Motor neuron (in vitro differentiated cells): ENCODE data around the gene HOXD4. TPM values are rescaled to one million over a fixed set of nuclear protein-coding genes. Genes with fewer than 3 reads are reported as not detected.

Source experiments
- ATAC-seq, 8 experiments: fragments of 200-7000 bp; cut with Tn5 transposase; replicated peaks in 6 of 8; 2 replicates each; pipeline ENCODE4 v1.8.0; 2021; ENCODE audit warnings: mild to moderate bottlenecking in 8 of 8, moderate library complexity in 8 of 8
- H3K27ac ChIP-seq, 2 donors: fragments of 250-450 bp; sonication (Bioruptor Pico); 2 replicates each; pipeline ENCODE4 v1.9.0; 2021; ENCODE audit warnings: antibody characterized with exemption in 2 of 2, mild to moderate bottlenecking in 2 of 2, moderate library complexity in 1 of 2
- H3K4me1 ChIP-seq, 2 donors: fragments of 250-450 bp; sonication (Bioruptor Pico); replicated peaks in 1 of 2; 2 replicates each; pipeline ENCODE4 v1.6.1; 2021; ENCODE audit warnings: antibody characterized with exemption in 2 of 2, mild to moderate bottlenecking in 2 of 2, moderate library complexity in 1 of 2
- H3K4me3 ChIP-seq, 5 donors: fragments of 250-450 bp; sonication (Bioruptor Pico); 2 replicates each; pipeline ENCODE4 v1.9.0; 2021; ENCODE audit warnings: antibody characterized with exemption in 5 of 5, mild to moderate bottlenecking in 5 of 5, moderate library complexity in 4 of 5
- WGBS, 10 experiments: fragments of 450-650 bp; shearing (Covaris generic); methylation state at CpG; one replicate each; pipeline ENCODE4 v1.0.0; 2022; 5-methylcytosine and 5-hydroxymethylcytosine counted together
- in situ Hi-C, 9 experiments: fragments of 400-800 bp; cut with MboI; loops; one replicate each; pipeline ENCODE4 v1.15.0; 2021; ENCODE audit warnings: low sequenced_read_pairs in 9 of 9, low pct_unique_long_range_greater_than_20kb in 2 of 9; ENCODE audit not compliant: unreplicated experiment in 9 of 9
- total RNA-seq, 8 experiments: library from RNA; unstranded; fragments of 300-600 nt; gene quantifications; 2 replicates each; pipeline versions ENCODE4 v1.2.3 to v1.2.4, GENCODE V29; 2022

Gene HOXD4
- total RNA-seq, 8 experiments from 2014 or later = 6.6 to 51.2 (median 20.2) TPM

GRCh38 chr2:176117162-176117822 is 34.1 kb upstream of the HOXD4 start:
- Histone ChIP-seq H3K4me1 (no peaks in the 10 kb centered on the region), H3K4me3 (no peak overlapping the region), H3K27ac (no peak overlapping the region)
- in situ Hi-C loops = loop anchor here in 3 of 9 experiments (25.0 kb wide), 3 partner anchors 695 to 1645 kb away; no protein-coding TSS in a partner anchor
- 0 to 81% (median 58%) methylated on average over 1 to 17 of the region's 40 CpGs; no CpG with 5 or more reads in 2 of the 10 experiments for WGBS, 10 experiments
- peak in 1 of 8 experiments; percentile 12 for ATAC-seq

DNA sequence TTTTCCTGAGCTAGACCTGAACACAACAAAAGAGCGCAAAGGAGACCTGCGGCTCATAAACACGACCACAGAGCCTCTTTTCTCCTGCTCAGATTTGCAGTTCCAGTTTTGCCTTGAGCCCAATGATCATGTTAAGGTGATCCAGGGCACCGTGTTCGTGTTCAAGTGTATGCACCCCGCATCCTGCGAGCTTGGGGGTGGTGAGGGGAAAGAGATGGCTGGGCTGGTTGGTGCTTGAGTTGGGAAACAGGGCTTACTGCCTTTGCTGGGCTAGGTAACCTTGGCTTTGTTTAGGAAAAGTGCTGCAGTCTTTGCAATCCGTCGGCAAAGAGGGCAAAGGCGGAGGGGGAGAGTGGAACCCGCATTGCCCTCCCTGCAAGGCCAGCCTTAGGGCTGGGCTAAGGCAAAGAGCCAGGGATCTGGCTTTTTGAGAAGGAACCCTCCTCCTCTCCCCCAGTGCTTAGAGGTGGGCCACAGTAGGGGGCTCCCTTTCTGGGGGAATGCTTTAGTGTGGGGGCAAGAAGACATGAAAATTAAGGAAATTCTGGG is 33.5 kb upstream of the HOXD4 start:
- Histone ChIP-seq H3K4me3 (no peak overlapping the region), H3K27ac (no peak overlapping the region), H3K4me1 (no peaks in the 10 kb centered on the region)
- WGBS, 10 experiments = 12 to 100% (median 27%) methylated on average over 1 to 7 of the region's 11 CpGs; no CpG with 5 or more reads in 5 of the 10 experiments
- no peak for ATAC-seq
- in situ Hi-C loops = loop anchor here in 3 of 9 experiments (25.0 kb wide), 3 partner anchors 694 to 1644 kb away; no protein-coding TSS in a partner anchor

GRCh38 chr2:176118601-176119339 is 32.6 kb upstream of the HOXD4 start:
- WGBS, 10 experiments = 7 to 63% (median 25%) methylated on average over 3 to 23 of the region's 24 CpGs
- Histone ChIP-seq H3K4me1 (peaks cover 0 to 5% of the 10 kb centered on the region in 2 donors), H3K27ac (no peak overlapping the region), H3K4me3 (no peak overlapping the region)
- no peak for ATAC-seq
- in situ Hi-C loops = loop anchor here in 3 of 9 experiments (25.0 kb wide), 3 partner anchors 694 to 1644 kb away; no protein-coding TSS in a partner anchor

GRCh38 chr2:176120364-176121189 is 30.8 kb upstream of the HOXD4 start:
- no peak overlapping the region for H3K4me3 ChIP-seq
- H3K27ac ChIP-seq = no peak overlapping the region
- WGBS, 10 experiments = 7 to 100% (median 55%) methylated on average over 1 to 12 of the region's 13 CpGs
- peaks cover 2 to 8% of the 10 kb centered on the region in 2 donors for H3K4me1 ChIP-seq
- in situ Hi-C loops = loop anchor here in 8 of 9 experiments (10.0 to 25.0 kb wide), 7 partner anchors 514 to 1642 kb away; no protein-coding TSS in a partner anchor
- ATAC-seq = no peak

GRCh38 chr2:176121190-176122051 is 29.9 kb upstream of the HOXD4 start:
- ATAC-seq = no peak
- in situ Hi-C loops = loop anchor here in 8 of 9 experiments (10.0 to 25.0 kb wide), 7 partner anchors 513 to 1641 kb away; no protein-coding TSS in a partner anchor
- Histone ChIP-seq H3K27ac (no peak overlapping the region), H3K4me1 (peaks cover 2 to 8% of the 10 kb centered on the region in 2 donors), H3K4me3 (peak overlapping the region; percentile 52 to 93 (median 76))
- WGBS, 10 experiments = 0 to 95% (median 20%) methylated on average over 2 to 25 of the region's 53 CpGs; no CpG with 5 or more reads in 1 of the 10 experiments

GRCh38 chr2:176122052-176122682 is 29.2 kb upstream of the HOXD4 start:
- peak overlapping the region; percentile 52 to 93 (median 76) for H3K4me3 ChIP-seq
- in situ Hi-C loops = loop anchor here in 8 of 9 experiments (10.0 to 25.0 kb wide), 7 partner anchors 513 to 1640 kb away; no protein-coding TSS in a partner anchor
- H3K27ac ChIP-seq = peak overlapping the region in 1 of 2 donors; percentile 22
- peaks cover 6 to 9% of the 10 kb centered on the region in 2 donors for H3K4me1 ChIP-seq
- 0 to 57% (median 1%) methylated on average over 3 to 30 of the region's 47 CpGs; no CpG with 5 or more reads in 6 of the 10 experiments for WGBS, 10 experiments
- peak; percentile 25 to 68 (median 62) for ATAC-seq

DNA sequence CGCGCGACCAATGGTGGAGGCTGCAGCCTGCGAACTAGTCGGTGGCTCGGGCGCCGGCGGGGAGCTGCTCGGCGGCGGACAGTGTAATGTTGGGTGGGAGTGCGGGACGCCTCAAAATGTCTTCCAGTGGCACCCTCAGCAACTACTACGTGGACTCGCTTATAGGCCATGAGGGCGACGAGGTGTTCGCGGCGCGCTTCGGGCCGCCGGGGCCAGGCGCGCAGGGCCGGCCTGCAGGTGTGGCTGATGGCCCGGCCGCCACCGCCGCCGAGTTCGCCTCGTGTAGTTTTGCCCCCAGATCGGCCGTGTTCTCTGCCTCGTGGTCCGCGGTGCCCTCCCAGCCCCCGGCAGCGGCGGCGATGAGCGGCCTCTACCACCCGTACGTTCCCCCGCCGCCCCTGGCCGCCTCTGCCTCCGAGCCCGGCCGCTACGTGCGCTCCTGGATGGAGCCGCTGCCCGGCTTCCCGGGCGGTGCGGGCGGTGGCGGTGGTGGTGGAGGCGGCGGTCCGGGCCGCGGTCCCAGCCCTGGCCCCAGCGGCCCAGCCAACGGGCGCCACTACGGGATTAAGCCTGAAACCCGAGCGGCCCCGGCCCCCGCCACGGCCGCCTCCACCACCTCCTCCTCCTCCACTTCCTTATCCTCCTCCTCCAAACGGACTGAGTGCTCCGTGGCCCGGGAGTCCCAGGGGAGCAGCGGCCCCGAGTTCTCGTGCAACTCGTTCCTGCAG is 28.5 kb upstream of the HOXD4 start, which contains the start of gene HOXD9:
Gene HOXD9 (plus strand): TSS at position 37 of the 728 bp plus-strand sequence. CDS start 50 bp downstream, at position 87.
- Histone ChIP-seq H3K4me1 (peaks cover 13 to 15% of the 10 kb centered on the region in 2 donors), H3K27ac (peak within 1 kb of the TSS in 1 of 2 donors; percentile 22), H3K4me3 (peak within 1 kb of the TSS; percentile 52 to 93 (median 76))
- peak; percentile 62 to 92 (median 88) for ATAC-seq
- WGBS, 10 experiments = 0% methylated on average over 5 to 9 of the region's 84 CpGs; no CpG with 5 or more reads in 8 of the 10 experiments
- in situ Hi-C loops = loop anchor here in 8 of 9 experiments (10.0 to 25.0 kb wide), 7 partner anchors 512 to 1639 kb away; no protein-coding TSS in a partner anchor

- in situ Hi-C loops = loop anchor here in 8 of 9 experiments (10.0 to 25.0 kb wide), 7 partner anchors 511 to 1639 kb away; no protein-coding TSS in a partner anchor
These were observed 27.8 kb upstream of the HOXD4 start for GRCh38 chr2:176123411-176124109.

GRCh38 chr2:176124110-176124946 is 27.0 kb upstream of the HOXD4 start:
- Histone ChIP-seq H3K27ac (no peak overlapping the region), H3K4me1 (peaks cover 16 to 21% of the 10 kb centered on the region in 2 donors), H3K4me3 (peak overlapping the region; percentile 52 to 93 (median 76))
- in situ Hi-C loops = loop anchor here in 8 of 9 experiments (10.0 to 25.0 kb wide), 7 partner anchors 510 to 1638 kb away; no protein-coding TSS in a partner anchor
- no peak for ATAC-seq
- 20 to 100% (median 68%) methylated on average over 3 to 15 of the region's 34 CpGs; no CpG with 5 or more reads in 2 of the 10 experiments for WGBS, 10 experiments

More at GRCh38 chr2:176123411-176124109, 27.8 kb upstream of the HOXD4 start:
- Histone ChIP-seq H3K27ac (no peak overlapping the region), H3K4me3 (peak overlapping the region; percentile 52 to 93 (median 76)), H3K4me1 (peaks cover 16 to 21% of the 10 kb centered on the region in 2 donors)
- WGBS, 10 experiments = 0 to 92% (median 39%) methylated on average over 3 to 18 of the region's 40 CpGs; no CpG with 5 or more reads in 2 of the 10 experiments
- ATAC-seq = peak in 1 of 8 experiments; percentile 10
